Esophagus muscularis mucosa (tissue), 4 donors: ENCODE results near the gene PPP6R2. TPM values are rescaled to one million over a fixed set of nuclear protein-coding genes. Genes with fewer than 3 reads are reported as not detected.

Experiments
- DNase-seq: peaks from one replicate; pipeline ENCODE4 v3.0.0-alpha.2; 2017; ENCODE audit errors: extremely low spot score
- H3K27ac ChIP-seq, 4 donors: fragments of 200-600 bp; sonication (generic); replicated peaks in 1 of 4; 1 replicate in 3 of 4; 2 replicates in 1 of 4; pipeline ENCODE4 v1.5.1; 2016 to 2019; ENCODE audit warnings: mild to moderate bottlenecking in 1 of 4
- H3K27me3 ChIP-seq, 4 donors: fragments of 200-600 bp; sonication (generic); one replicate each; pipeline versions ENCODE4 v1.5.1 to v1.6.0; 2016 to 2019
- H3K36me3 ChIP-seq, 4 donors: fragments of 200-600 bp; sonication (generic); one replicate each; pipeline ENCODE4 v1.5.1; 2016 to 2019
- H3K4me1 ChIP-seq, 4 donors: fragments of 200-600 bp; sonication (generic); one replicate each; pipeline ENCODE4 v1.5.1; 2016 to 2019
- H3K4me3 ChIP-seq, 4 donors: fragments of 200-600 bp; sonication (generic); 1 replicate in 2 of 4; 2 replicates in 2 of 4; pipeline ENCODE4 v1.5.1; 2016 to 2019; ENCODE audit warnings: mild to moderate bottlenecking in 4 of 4, moderate library complexity in 1 of 4
- H3K9me3 ChIP-seq, 4 donors: fragments of 200-600 bp; sonication (generic); 1 replicate in 3 of 4; 2 replicates in 1 of 4; pipeline ENCODE4 v1.5.1; 2016 to 2019
- EP300 ChIP-seq: sonication (generic); formaldehyde crosslinking; IDR thresholded peaks from one replicate; pipeline ENCODE4 v1.6.1; 2017; ENCODE audit warnings: antibody characterized with exemption
- POLR2A ChIP-seq: fragments of 450-650 bp; IDR thresholded peaks from one replicate; pipeline ENCODE4 v1.6.1; 2017; ENCODE audit warnings: antibody characterized with exemption, moderate library complexity, mild to moderate bottlenecking, low read depth
- POLR2AphosphoS5 ChIP-seq, 2 donors: sonication (generic); formaldehyde crosslinking; IDR thresholded peaks; one replicate each; pipeline ENCODE4 v1.6.1; 2017; ENCODE audit warnings: antibody characterized with exemption in 2 of 2
- WGBS: methylation state at CpG from one replicate; pipeline ENCODE4 v1.1.5; 2018; 5-methylcytosine and 5-hydroxymethylcytosine counted together
- intact Hi-C: fragments of 100-400 bp; cut with DNase I; formaldehyde crosslinking; loops from one replicate; pipeline ENCODE4 v1.15.1; 2023
- total RNA-seq, 4 donors: library from RNA; depleted of rRNA; stranded (reverse); fragments of >200 nt; gene quantifications; one replicate each; pipeline versions ENCODE4 v1.1.0 to v1.2.1, GENCODE V29; 2016
- TF ChIP-seq, protein P1 (sequence below), 3 experiments: fragments of 200-600 bp in 2 of 3; fragments of 450-650 bp in 1 of 3; sonication (generic) in 2 of 3; IDR thresholded peaks; one replicate each; pipeline ENCODE4 v1.5.1; 2017 to 2019; ENCODE audit warnings: antibody characterized with exemption in 3 of 3, mild to moderate bottlenecking in 2 of 3, moderate library complexity in 1 of 3

The PPP6R2 gene
- total RNA-seq, 4 donors from 2014 or later = 57.7 to 79.4 (median 65.3) TPM

DNA sequence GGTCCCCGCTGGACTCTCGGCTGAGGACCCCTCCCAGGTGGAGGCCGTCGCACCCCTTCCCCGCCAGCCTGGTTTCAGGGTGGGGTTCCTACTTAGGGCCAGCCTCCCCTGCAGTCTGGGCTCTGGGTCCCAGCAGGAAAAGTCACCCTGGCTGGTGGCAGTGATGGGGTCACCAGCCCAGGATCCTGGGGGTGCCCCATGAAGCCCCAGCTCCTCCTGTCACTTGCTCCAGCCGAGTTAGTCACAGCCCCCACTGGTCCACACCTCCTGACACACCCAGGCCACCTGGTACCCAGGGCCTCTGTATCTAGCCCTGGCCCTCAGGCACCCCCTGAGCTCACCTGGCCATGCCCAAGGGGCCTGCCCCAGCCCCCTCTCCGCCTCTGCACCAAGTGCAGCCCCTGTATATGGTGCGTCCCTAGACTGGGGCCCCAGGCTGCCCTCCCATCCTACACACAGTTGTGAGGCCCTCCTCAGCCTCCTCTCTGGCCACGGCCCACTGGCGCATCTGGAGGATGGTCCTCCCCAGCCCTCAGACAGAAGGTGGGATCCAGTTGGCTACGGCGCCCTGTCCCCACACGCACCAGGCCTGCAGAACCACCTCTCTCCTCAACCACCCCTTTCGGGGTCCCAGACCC, 42.4 kb upstream of the PPP6R2 start:
- Histone ChIP-seq H3K27me3 (no peaks in the 10 kb centered on the region), H3K36me3 (no peaks in the 10 kb centered on the region), H3K4me3 (peak overlapping the region; percentile 37 to 55 (median 42)), H3K4me1 (peaks cover 93 to 100% (median 100%) of the 10 kb centered on the region in 4 donors), H3K9me3 (no peaks in the 10 kb centered on the region), H3K27ac (peak overlapping the region; percentile 87 to 93 (median 91))
- TF ChIP-seq POLR2AphosphoS5 (IDR thresholded peaks at IDR 0.05) (no peak), EP300 (no peak), POLR2A (no peak)
- TF ChIP-seq, protein P1, sequence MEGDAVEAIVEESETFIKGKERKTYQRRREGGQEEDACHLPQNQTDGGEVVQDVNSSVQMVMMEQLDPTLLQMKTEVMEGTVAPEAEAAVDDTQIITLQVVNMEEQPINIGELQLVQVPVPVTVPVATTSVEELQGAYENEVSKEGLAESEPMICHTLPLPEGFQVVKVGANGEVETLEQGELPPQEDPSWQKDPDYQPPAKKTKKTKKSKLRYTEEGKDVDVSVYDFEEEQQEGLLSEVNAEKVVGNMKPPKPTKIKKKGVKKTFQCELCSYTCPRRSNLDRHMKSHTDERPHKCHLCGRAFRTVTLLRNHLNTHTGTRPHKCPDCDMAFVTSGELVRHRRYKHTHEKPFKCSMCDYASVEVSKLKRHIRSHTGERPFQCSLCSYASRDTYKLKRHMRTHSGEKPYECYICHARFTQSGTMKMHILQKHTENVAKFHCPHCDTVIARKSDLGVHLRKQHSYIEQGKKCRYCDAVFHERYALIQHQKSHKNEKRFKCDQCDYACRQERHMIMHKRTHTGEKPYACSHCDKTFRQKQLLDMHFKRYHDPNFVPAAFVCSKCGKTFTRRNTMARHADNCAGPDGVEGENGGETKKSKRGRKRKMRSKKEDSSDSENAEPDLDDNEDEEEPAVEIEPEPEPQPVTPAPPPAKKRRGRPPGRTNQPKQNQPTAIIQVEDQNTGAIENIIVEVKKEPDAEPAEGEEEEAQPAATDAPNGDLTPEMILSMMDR (IDR thresholded peaks at IDR 0.05) = no peak
- no peak for DNase-seq
- intact Hi-C loops = no loop called here
- 70% methylated on average over 2 of the region's 14 CpGs for WGBS

DNA sequence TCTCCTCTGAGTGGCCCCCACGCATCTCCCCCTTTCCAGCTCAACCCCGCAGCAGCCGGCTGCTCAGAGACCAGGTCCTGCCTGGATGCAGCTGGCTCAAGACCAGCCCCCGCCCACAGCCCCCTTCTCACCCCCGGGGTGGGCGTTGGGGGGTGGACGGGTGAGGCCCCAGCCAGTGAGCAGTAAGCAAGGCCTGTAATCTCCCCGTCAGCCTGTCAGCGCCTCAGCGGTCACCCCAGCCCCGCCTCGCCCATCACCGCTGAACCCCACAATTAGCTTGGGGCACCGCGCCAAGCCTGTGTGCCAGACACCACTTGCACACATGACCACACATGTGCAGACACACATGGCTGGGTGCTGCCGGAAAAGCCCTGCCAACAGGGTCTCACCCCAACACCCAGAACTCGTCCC, 41.5 kb upstream of the PPP6R2 start:
- Histone ChIP-seq H3K4me1 (peaks cover 92 to 100% (median 100%) of the 10 kb centered on the region in 4 donors), H3K27ac (peak overlapping the region; percentile 87 to 93 (median 91)), H3K36me3 (no peaks in the 10 kb centered on the region), H3K27me3 (no peaks in the 10 kb centered on the region), H3K4me3 (peak overlapping the region; percentile 2 to 31 (median 16)), H3K9me3 (no peaks in the 10 kb centered on the region)
- intact Hi-C loops = no loop called here
- no peak for TF ChIP-seq EP300
- no peak for TF ChIP-seq POLR2A
- TF ChIP-seq POLR2AphosphoS5 (IDR thresholded peaks at IDR 0.05) = no peak
- TF ChIP-seq, protein P1 (IDR thresholded peaks at IDR 0.05) = no peak
- no peak for DNase-seq
- WGBS = 53% methylated on average over 14 of the region's 17 CpGs

DNA sequence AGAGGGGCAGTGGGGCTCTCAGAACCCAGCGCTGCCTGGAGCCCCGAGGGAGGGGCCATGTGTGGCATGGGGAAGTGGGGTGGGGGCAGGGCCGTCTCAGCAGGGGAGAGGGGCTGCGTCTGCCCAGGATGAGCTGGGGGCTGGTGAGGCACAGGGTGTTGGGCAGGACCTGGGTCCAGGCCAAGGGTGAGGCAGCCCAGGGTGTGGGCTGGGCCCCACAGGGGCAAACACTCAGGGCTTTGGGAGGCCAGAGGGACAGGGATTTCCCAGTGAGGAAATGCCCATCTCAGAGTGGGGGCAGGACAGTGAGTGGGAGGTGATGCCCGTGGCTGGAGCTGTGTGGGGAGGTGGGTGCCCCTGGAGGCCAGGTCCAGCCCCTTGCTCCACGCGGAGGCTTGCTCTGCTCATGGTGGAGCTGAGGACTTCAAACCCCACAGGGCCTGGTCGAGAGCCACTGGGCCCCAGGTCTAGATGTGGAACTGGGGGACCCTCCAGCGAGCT, 41.0 kb upstream of the PPP6R2 start:
- 41% methylated on average over 8 of the region's 9 CpGs for whole genome bisulfite sequencing
- Histone ChIP-seq H3K27ac (peak overlapping the region; percentile 87 to 93 (median 91)), H3K9me3 (no peaks in the 10 kb centered on the region), H3K4me1 (peaks cover 86 to 100% (median 97%) of the 10 kb centered on the region in 4 donors), H3K4me3 (peak overlapping the region in 3 of 4 donors; percentile 13 to 31 (median 20)), H3K36me3 (no peaks in the 10 kb centered on the region), H3K27me3 (no peaks in the 10 kb centered on the region)
- DNase-seq = no peak
- intact Hi-C loops = no loop called here
- no peak for TF ChIP-seq EP300
- TF ChIP-seq POLR2AphosphoS5 (IDR thresholded peaks at IDR 0.05) = no peak
- no peak for TF ChIP-seq POLR2A
- TF ChIP-seq, protein P1 (IDR thresholded peaks at IDR 0.05) = no peak

DNA sequence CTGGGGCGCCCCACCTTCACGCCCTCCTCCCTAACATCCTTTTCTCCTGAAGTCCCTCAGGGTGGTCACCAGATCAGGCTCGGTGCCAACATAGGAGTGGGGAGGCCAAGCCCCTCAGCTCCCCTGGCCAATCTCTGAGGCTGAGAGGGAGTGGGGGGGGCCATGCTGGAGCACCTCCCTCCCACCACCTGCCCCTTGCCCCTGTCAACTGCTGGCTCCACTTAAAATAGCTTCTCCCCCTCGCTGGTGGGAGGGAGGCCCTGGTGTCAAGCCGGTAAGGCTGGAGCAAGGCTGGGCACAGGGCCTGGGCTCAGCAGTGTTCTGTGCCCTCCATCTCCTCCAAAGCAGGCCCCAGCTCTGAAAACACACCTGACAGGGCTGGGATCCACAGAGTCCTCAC, 40.6 kb upstream of the PPP6R2 start:
- intact Hi-C loops = no loop called here
- H3K9me3 ChIP-seq = no peaks in the 10 kb centered on the region
- H3K36me3 ChIP-seq = no peaks in the 10 kb centered on the region
- H3K4me1 ChIP-seq = peaks cover 82 to 95% (median 93%) of the 10 kb centered on the region in 4 donors
- TF ChIP-seq EP300 (no peak), POLR2A (no peak), POLR2AphosphoS5 (IDR thresholded peaks at IDR 0.05) (no peak)
- TF ChIP-seq, protein P1 (IDR thresholded peaks at IDR 0.05) = no peak
- no peaks in the 10 kb centered on the region for H3K27me3 ChIP-seq
- no peak for DNase-seq
- peak overlapping the region in 3 of 4 donors; percentile 4 to 20 (median 13) for H3K4me3 ChIP-seq
- peak overlapping the region; percentile 87 to 93 (median 91) for H3K27ac ChIP-seq
- WGBS = 58% methylated on average over 4 of the region's 5 CpGs
